ENCODE measurements around the gene FBP2.

The FBP2 gene

GRCh38 chr9:94623253-94623652, 29.6 kb upstream of the FBP2 start:
- H3K27me3 ChIP-seq (ENCODE audit: low read depth): no peaks in the 10 kb centered on the region
- no peak overlapping the region for H3K4me3 ChIP-seq
- no peaks in the 10 kb centered on the region for H3K9me3 ChIP-seq
- H3K4me1 ChIP-seq: no peaks in the 10 kb centered on the region
- in situ Hi-C loops (cut with MboI; ENCODE audit: low sequenced_read_pairs): no loop called here
- no peaks in the 10 kb centered on the region for H3K36me3 ChIP-seq (replicated peaks)
- DNase-seq (ENCODE audit: low spot score in 2 of 2): peak; percentile 34 to 82

- Histone ChIP-seq H3K4me3 (no peak overlapping the region), H3K36me3 (replicated peaks) (no peaks in the 10 kb centered on the region), H3K27me3 (ENCODE audit: low read depth) (no peaks in the 10 kb centered on the region), H3K9me3 (no peaks in the 10 kb centered on the region), H3K4me1 (no peaks in the 10 kb centered on the region)
- DNase-seq (ENCODE audit: low spot score in 2 of 2): no peak
- in situ Hi-C loops (cut with MboI; ENCODE audit: low sequenced_read_pairs): no loop called here
Observed at GRCh38 chr9:94622087-94622800, 28.6 kb upstream of the FBP2 start.

- no peaks in the 10 kb centered on the region for H3K27me3 ChIP-seq (ENCODE audit: low read depth)
- H3K36me3 ChIP-seq (replicated peaks): no peaks in the 10 kb centered on the region
- no peaks in the 10 kb centered on the region for H3K4me1 ChIP-seq
- no peak for DNase-seq (ENCODE audit: low spot score in 2 of 2)
- no peaks in the 10 kb centered on the region for H3K9me3 ChIP-seq
- in situ Hi-C loops (cut with MboI; ENCODE audit: low sequenced_read_pairs): no loop called here
- no peak overlapping the region for H3K4me3 ChIP-seq
Observed at GRCh38 chr9:94619026-94619425, 25.4 kb upstream of the FBP2 start.

GRCh38 chr9:94613003-94613402, 19.4 kb upstream of the FBP2 start:
- in situ Hi-C loops (cut with MboI; ENCODE audit: low sequenced_read_pairs): no loop called here
- no peaks in the 10 kb centered on the region for H3K9me3 ChIP-seq
- no peaks in the 10 kb centered on the region for H3K4me1 ChIP-seq
- H3K27me3 ChIP-seq (ENCODE audit: low read depth): no peaks in the 10 kb centered on the region
- no peak overlapping the region for H3K4me3 ChIP-seq
- no peaks in the 10 kb centered on the region for H3K36me3 ChIP-seq (replicated peaks)
- no peak for DNase-seq (ENCODE audit: low spot score in 2 of 2)

- Histone ChIP-seq H3K4me1 (no peaks in the 10 kb centered on the region), H3K36me3 (replicated peaks) (no peaks in the 10 kb centered on the region), H3K9me3 (no peaks in the 10 kb centered on the region), H3K4me3 (no peak overlapping the region), H3K27me3 (ENCODE audit: low read depth) (no peaks in the 10 kb centered on the region)
- in situ Hi-C loops (cut with MboI; ENCODE audit: low sequenced_read_pairs): no loop called here
- DNase-seq (ENCODE audit: low spot score in 2 of 2): no peak
Observed at GRCh38 chr9:94612071-94612470, 18.4 kb upstream of the FBP2 start.

GRCh38 chr9:94611638-94612068, 18.0 kb upstream of the FBP2 start:
- no peaks in the 10 kb centered on the region for H3K36me3 ChIP-seq (replicated peaks)
- in situ Hi-C loops (cut with MboI; ENCODE audit: low sequenced_read_pairs): no loop called here

GRCh38 chr9:94610181-94610606, 16.6 kb upstream of the FBP2 start:
- Histone ChIP-seq H3K36me3 (replicated peaks) (no peaks in the 10 kb centered on the region), H3K4me3 (no peak overlapping the region), H3K27me3 (ENCODE audit: low read depth) (no peaks in the 10 kb centered on the region), H3K9me3 (no peaks in the 10 kb centered on the region), H3K4me1 (no peaks in the 10 kb centered on the region)
- in situ Hi-C loops (cut with MboI; ENCODE audit: low sequenced_read_pairs): no loop called here
- DNase-seq (ENCODE audit: low spot score in 2 of 2): no peak

More at GRCh38 chr9:94611638-94612068, 18.0 kb upstream of the FBP2 start:
- no peak for DNase-seq (ENCODE audit: low spot score in 2 of 2)
- Histone ChIP-seq H3K4me3 (no peak overlapping the region), H3K4me1 (no peaks in the 10 kb centered on the region), H3K9me3 (no peaks in the 10 kb centered on the region), H3K27me3 (ENCODE audit: low read depth) (no peaks in the 10 kb centered on the region)

- DNase-seq (ENCODE audit: low spot score in 2 of 2): no peak
- Histone ChIP-seq H3K4me1 (peaks cover 4% of the 10 kb centered on the region), H3K27me3 (ENCODE audit: low read depth) (no peaks in the 10 kb centered on the region), H3K36me3 (replicated peaks) (no peaks in the 10 kb centered on the region), H3K4me3 (no peak overlapping the region), H3K9me3 (no peaks in the 10 kb centered on the region)
- in situ Hi-C loops (cut with MboI; ENCODE audit: low sequenced_read_pairs): no loop called here
Observed at GRCh38 chr9:94607423-94607691, 13.7 kb upstream of the FBP2 start.

GRCh38 chr9:94606646-94607422, 13.2 kb upstream of the FBP2 start:
- Histone ChIP-seq H3K4me3 (no peak overlapping the region), H3K9me3 (no peaks in the 10 kb centered on the region), H3K27me3 (ENCODE audit: low read depth) (no peaks in the 10 kb centered on the region), H3K4me1 (peaks cover 4% of the 10 kb centered on the region), H3K36me3 (replicated peaks) (no peaks in the 10 kb centered on the region)
- in situ Hi-C loops (cut with MboI; ENCODE audit: low sequenced_read_pairs): no loop called here
- no peak for DNase-seq (ENCODE audit: low spot score in 2 of 2)

- peak; percentile 23 to 84 for DNase-seq (ENCODE audit: low spot score in 2 of 2)
- in situ Hi-C loops (cut with MboI; ENCODE audit: low sequenced_read_pairs): no loop called here
- Histone ChIP-seq H3K4me1 (peaks cover 4% of the 10 kb centered on the region), H3K9me3 (no peaks in the 10 kb centered on the region), H3K4me3 (no peak overlapping the region), H3K36me3 (replicated peaks) (no peaks in the 10 kb centered on the region), H3K27me3 (ENCODE audit: low read depth) (no peaks in the 10 kb centered on the region)
Observed at GRCh38 chr9:94603259-94604160, 9.9 kb upstream of the FBP2 start.

- no peak for DNase-seq (ENCODE audit: low spot score in 2 of 2)
- Histone ChIP-seq H3K27me3 (ENCODE audit: low read depth) (no peaks in the 10 kb centered on the region), H3K36me3 (replicated peaks) (no peaks in the 10 kb centered on the region), H3K4me1 (peaks cover 4% of the 10 kb centered on the region), H3K4me3 (no peak overlapping the region), H3K9me3 (no peaks in the 10 kb centered on the region)
- in situ Hi-C loops (cut with MboI; ENCODE audit: low sequenced_read_pairs): no loop called here
Observed at GRCh38 chr9:94602666-94603065, 9.0 kb upstream of the FBP2 start.

- H3K4me3 ChIP-seq: no peak overlapping the region
- no peak for DNase-seq (ENCODE audit: low spot score in 2 of 2)
- H3K4me1 ChIP-seq: peaks cover 4% of the 10 kb centered on the region
- H3K9me3 ChIP-seq: no peaks in the 10 kb centered on the region
- in situ Hi-C loops (cut with MboI; ENCODE audit: low sequenced_read_pairs): no loop called here
- H3K36me3 ChIP-seq (replicated peaks): no peaks in the 10 kb centered on the region
- no peaks in the 10 kb centered on the region; the same call in 1 of the 2 replicates for H3K27me3 ChIP-seq (ENCODE audit: low read depth)
Observed at GRCh38 chr9:94600715-94601114, 7.1 kb upstream of the FBP2 start.

GRCh38 chr9:94600258-94600657, 6.6 kb upstream of the FBP2 start:
- in situ Hi-C loops (cut with MboI; ENCODE audit: low sequenced_read_pairs): no loop called here

GRCh38 chr9:94599102-94599501, 5.5 kb upstream of the FBP2 start:
- H3K27me3 ChIP-seq (ENCODE audit: low read depth): no peaks in the 10 kb centered on the region; the same call in 1 of the 2 replicates
- peaks cover 4% of the 10 kb centered on the region for H3K4me1 ChIP-seq
- no peak overlapping the region for H3K4me3 ChIP-seq
- in situ Hi-C loops (cut with MboI; ENCODE audit: low sequenced_read_pairs): no loop called here
- DNase-seq (ENCODE audit: low spot score in 2 of 2): no peak
- no peaks in the 10 kb centered on the region for H3K9me3 ChIP-seq
- H3K36me3 ChIP-seq (replicated peaks): no peaks in the 10 kb centered on the region

More at GRCh38 chr9:94600258-94600657, 6.6 kb upstream of the FBP2 start:
- no peak overlapping the region for H3K4me3 ChIP-seq
- H3K9me3 ChIP-seq: no peaks in the 10 kb centered on the region
- H3K36me3 ChIP-seq (replicated peaks): no peaks in the 10 kb centered on the region
- H3K27me3 ChIP-seq (ENCODE audit: low read depth): no peaks in the 10 kb centered on the region; the same call in 1 of the 2 replicates
- DNase-seq (ENCODE audit: low spot score in 2 of 2): no peak
- peaks cover 4% of the 10 kb centered on the region for H3K4me1 ChIP-seq

All from HAP-1 (cell line).